DND-41 (cell line): ENCODE measurements around the gene GRAMD2A.
"Not testable (repeated sequence)": the region's sequence is repeated elsewhere in the genome, so short reads cannot be mapped to it uniquely, and the experiment has no call there.

Experiments used
- ATAC-seq: fragments of 200-7000 bp; cut with Tn5 transposase; 3 replicates; pipeline ENCODE4 v1.9.1; 2021; ENCODE audit warnings: low read depth; ENCODE audit not compliant: insufficient read depth
- DNase-seq: peaks from one replicate; pipeline ENCODE4 v3.0.0-alpha.2; 2020
- H2AFZ ChIP-seq: 2 replicates; pipeline ENCODE4 v1.6.0; 2012; ENCODE audit warnings: low read depth, low read length
- H3K27ac ChIP-seq: 2 replicates; pipeline ENCODE4 v1.5.1; 2012; ENCODE audit warnings: low read length, inconsistent platforms
- H3K27me3 ChIP-seq: fragments of 200-600 bp; sonication (generic); 2 replicates; pipeline ENCODE4 v1.6.0; 2012; ENCODE audit warnings: low read length, mild to moderate bottlenecking, inconsistent platforms; ENCODE audit not compliant: insufficient read depth, poor library complexity
- H3K36me3 ChIP-seq: 2 replicates; pipeline ENCODE4 v1.5.1; 2012; ENCODE audit warnings: low read length, inconsistent platforms; ENCODE audit not compliant: insufficient read depth
- H3K4me1 ChIP-seq: 2 replicates; pipeline ENCODE4 v1.5.1; 2012; ENCODE audit warnings: mild to moderate bottlenecking, low read length; ENCODE audit not compliant: insufficient read depth
- H3K4me2 ChIP-seq: 2 replicates; pipeline ENCODE4 v1.6.0; 2012; ENCODE audit warnings: mild to moderate bottlenecking, moderate library complexity, low read length, inconsistent platforms; ENCODE audit not compliant: insufficient read depth
- H3K4me3 ChIP-seq, 2 experiments: fragments of 200-600 bp in 1 of 2; shearing (Covaris generic) in 1 of 2; 2 replicates each; pipeline ENCODE4 v1.5.1; 2012 to 2016; ENCODE audit warnings: inconsistent platforms in 2 of 2, low read length in 2 of 2, mild to moderate bottlenecking in 2 of 2, low read depth in 1 of 2, moderate library complexity in 1 of 2
- H3K79me2 ChIP-seq: 2 replicates; pipeline ENCODE4 v1.6.0; 2012; ENCODE audit warnings: low read length, inconsistent platforms; ENCODE audit not compliant: insufficient read depth
- H3K9ac ChIP-seq: 2 replicates; pipeline ENCODE4 v1.6.0; 2012; ENCODE audit warnings: low read depth, mild to moderate bottlenecking, inconsistent platforms, low read length, moderate library complexity
- H3K9me3 ChIP-seq: 2 replicates; pipeline ENCODE4 v1.5.1; 2012; ENCODE audit warnings: low read length, moderate library complexity, mild to moderate bottlenecking, inconsistent platforms; ENCODE audit not compliant: insufficient read depth, severe bottlenecking
- H4K20me1 ChIP-seq: 2 replicates; pipeline ENCODE4 v1.6.0; 2012; ENCODE audit warnings: low read length; ENCODE audit not compliant: insufficient read depth
- CTCF ChIP-seq: IDR thresholded peaks from 2 replicates; pipeline ENCODE4 v1.5.1; 2012; ENCODE audit warnings: borderline replicate concordance, low read length, moderate library complexity, mild to moderate bottlenecking; ENCODE audit not compliant: poor library complexity, severe bottlenecking; ENCODE audit errors: extremely low read depth
- EZH2 ChIP-seq: IDR thresholded peaks from 3 replicates; pipeline ENCODE4 v1.6.1; 2012; ENCODE audit warnings: borderline replicate concordance, low read depth, mild to moderate bottlenecking, moderate library complexity, low read length, inconsistent platforms; ENCODE audit not compliant: severe bottlenecking

GRAMD2A gene

GRCh38 chr15:72172796-72173195 is 24.8 kb downstream of the GRAMD2A start:
- H3K9me3 ChIP-seq: no peaks in the 10 kb centered on the region
- no peaks in the 10 kb centered on the region for H3K36me3 ChIP-seq
- ATAC-seq (no peak), DNase-seq (no peak)
- H3K4me3 ChIP-seq: no peak overlapping the region
- H3K79me2 ChIP-seq: no peaks in the 10 kb centered on the region
- H3K4me1 ChIP-seq: peaks cover 17% of the 10 kb centered on the region
- no peak overlapping the region for H3K27ac ChIP-seq
- H3K9ac ChIP-seq: no peak overlapping the region
- TF ChIP-seq CTCF (no peak), EZH2 (no peak)
- no peaks in the 10 kb centered on the region for H4K20me1 ChIP-seq
- no peak overlapping the region for H2AFZ ChIP-seq
- no peak overlapping the region for H3K4me2 ChIP-seq
- no peaks in the 10 kb centered on the region for H3K27me3 ChIP-seq

- H2AFZ ChIP-seq, H3K9me3 ChIP-seq, H3K27me3 ChIP-seq, H3K79me2 ChIP-seq, H3K4me3 ChIP-seq, H3K36me3 ChIP-seq, ATAC-seq, DNase-seq, H4K20me1 ChIP-seq, H3K4me2 ChIP-seq, H3K9ac ChIP-seq, H3K27ac ChIP-seq: not testable (repeated sequence)
- H3K4me1 ChIP-seq: peaks cover 18% of the 10 kb centered on the region
Observed at GRCh38 chr15:72171978-72172377, 25.6 kb downstream of the GRAMD2A start.

GRCh38 chr15:72170691-72171090 is 26.9 kb downstream of the GRAMD2A start:
- Histone ChIP-seq H3K4me3 (no peak overlapping the region), H3K27me3 (no peaks in the 10 kb centered on the region), H3K9ac (no peak overlapping the region), H4K20me1 (no peaks in the 10 kb centered on the region), H3K4me2 (no peak overlapping the region), H2AFZ (no peak overlapping the region), H3K27ac (no peak overlapping the region), H3K9me3 (no peaks in the 10 kb centered on the region), H3K4me1 (peaks cover 18% of the 10 kb centered on the region), H3K79me2 (no peaks in the 10 kb centered on the region), H3K36me3 (no peaks in the 10 kb centered on the region)
- no peak for DNase-seq
- no peak for TF ChIP-seq EZH2
- no peak for TF ChIP-seq CTCF
- no peak for ATAC-seq

GRCh38 chr15:72169921-72170611 is 27.5 kb downstream of the GRAMD2A start:
- no peak overlapping the region for H3K27ac ChIP-seq
- DNase-seq (no peak), ATAC-seq (no peak)
- H3K4me1 ChIP-seq: peaks cover 18% of the 10 kb centered on the region
- H3K79me2 ChIP-seq: no peaks in the 10 kb centered on the region
- no peaks in the 10 kb centered on the region for H3K9me3 ChIP-seq
- no peaks in the 10 kb centered on the region for H4K20me1 ChIP-seq
- no peak overlapping the region for H3K4me2 ChIP-seq
- H3K9ac ChIP-seq: no peak overlapping the region
- TF ChIP-seq CTCF (no peak), EZH2 (no peak)
- H3K27me3 ChIP-seq: no peaks in the 10 kb centered on the region
- no peak overlapping the region for H2AFZ ChIP-seq
- no peaks in the 10 kb centered on the region for H3K36me3 ChIP-seq
- H3K4me3 ChIP-seq: no peak overlapping the region
